Measurements from ENCODE around the gene SPTBN1.

DNA sequence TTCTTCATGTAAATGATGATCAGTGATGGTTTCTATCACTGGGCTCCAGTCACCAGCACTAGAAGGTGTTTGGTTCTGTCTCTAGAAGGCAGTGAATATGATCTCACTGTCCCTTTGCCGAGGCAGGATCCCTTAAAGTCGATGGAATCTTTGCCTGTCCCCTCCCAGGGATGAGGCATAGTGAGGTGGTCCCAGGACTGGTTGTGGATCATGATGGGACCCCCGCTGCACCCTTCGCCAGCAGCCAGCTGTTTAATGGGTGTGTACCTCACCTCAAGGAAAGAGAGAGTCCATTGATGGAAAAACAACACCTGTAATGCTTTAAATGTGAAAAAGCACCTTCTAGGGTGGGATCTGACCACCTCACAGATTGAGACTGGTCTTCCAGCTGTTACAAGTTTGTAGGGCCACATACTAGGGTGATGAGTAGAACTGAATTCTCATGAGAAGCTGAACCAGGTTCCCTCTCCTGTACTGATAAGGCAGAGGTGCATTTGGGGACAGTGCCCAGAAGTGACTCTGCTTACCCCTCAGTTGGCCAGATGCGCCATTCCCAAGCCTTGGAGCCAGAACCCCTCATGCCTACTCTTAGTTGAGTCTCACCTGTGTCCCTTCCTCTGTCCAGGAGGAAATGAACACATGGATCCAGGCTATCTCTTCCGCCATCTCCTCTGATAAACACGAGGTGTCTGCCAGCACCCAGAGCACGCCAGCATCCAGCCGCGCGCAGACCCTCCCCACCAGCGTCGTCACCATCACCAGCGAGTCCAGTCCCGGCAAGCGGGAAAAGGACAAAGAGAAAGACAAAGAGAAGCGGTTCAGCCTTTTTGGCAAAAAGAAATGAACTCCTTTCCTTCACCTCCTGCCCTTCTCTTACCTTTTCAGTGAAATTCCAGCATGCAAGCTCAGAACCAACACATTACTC, 211.9 kb downstream of the SPTBN1 start:
- TF ChIP-seq, protein P1, sequence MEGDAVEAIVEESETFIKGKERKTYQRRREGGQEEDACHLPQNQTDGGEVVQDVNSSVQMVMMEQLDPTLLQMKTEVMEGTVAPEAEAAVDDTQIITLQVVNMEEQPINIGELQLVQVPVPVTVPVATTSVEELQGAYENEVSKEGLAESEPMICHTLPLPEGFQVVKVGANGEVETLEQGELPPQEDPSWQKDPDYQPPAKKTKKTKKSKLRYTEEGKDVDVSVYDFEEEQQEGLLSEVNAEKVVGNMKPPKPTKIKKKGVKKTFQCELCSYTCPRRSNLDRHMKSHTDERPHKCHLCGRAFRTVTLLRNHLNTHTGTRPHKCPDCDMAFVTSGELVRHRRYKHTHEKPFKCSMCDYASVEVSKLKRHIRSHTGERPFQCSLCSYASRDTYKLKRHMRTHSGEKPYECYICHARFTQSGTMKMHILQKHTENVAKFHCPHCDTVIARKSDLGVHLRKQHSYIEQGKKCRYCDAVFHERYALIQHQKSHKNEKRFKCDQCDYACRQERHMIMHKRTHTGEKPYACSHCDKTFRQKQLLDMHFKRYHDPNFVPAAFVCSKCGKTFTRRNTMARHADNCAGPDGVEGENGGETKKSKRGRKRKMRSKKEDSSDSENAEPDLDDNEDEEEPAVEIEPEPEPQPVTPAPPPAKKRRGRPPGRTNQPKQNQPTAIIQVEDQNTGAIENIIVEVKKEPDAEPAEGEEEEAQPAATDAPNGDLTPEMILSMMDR (IDR thresholded peaks at IDR 0.05), result no peak
- no peak for TF ChIP-seq EP300 (IDR thresholded peaks at IDR 0.05)

All from ovary (tissue), 3 donors.